PFSK-1 (cell line): Measurements from ENCODE around the gene UMODL1.

Source experiments
- FOXP2 ChIP-seq: optimal IDR thresholded peaks from 2 replicates; pipeline ENCODE3; 2011; ENCODE audit warnings: borderline replicate concordance, control low read depth, inconsistent platforms; ENCODE audit not compliant: insufficient read depth; ENCODE audit errors: extremely low read length, extremely low read depth
- POLR2AphosphoS5 ChIP-seq: IDR thresholded peaks from 2 replicates; pipeline ENCODE4 v1.6.1; 2012; ENCODE audit warnings: low read depth, mild to moderate bottlenecking, control low read depth, low read length, moderate library complexity
- SIN3A ChIP-seq: IDR thresholded peaks from 2 replicates; pipeline ENCODE4 v1.6.1; 2012; ENCODE audit warnings: mild to moderate bottlenecking, low read length, moderate library complexity, borderline replicate concordance; ENCODE audit not compliant: insufficient read depth
- TAF1 ChIP-seq: IDR thresholded peaks from 2 replicates; pipeline ENCODE4 v1.6.1; 2012; ENCODE audit warnings: low read length, control low read depth, borderline replicate concordance; ENCODE audit not compliant: insufficient read depth
- TF ChIP-seq, protein P1 (sequence below), 2 experiments: IDR thresholded peaks; 2 replicates each; pipeline versions ENCODE4 v1.6.1 to v1.8.0; 2011 to 2012; ENCODE audit warnings: low read depth in 2 of 2, low read length in 2 of 2, control low read depth in 1 of 2, inconsistent platforms in 1 of 2, mild to moderate bottlenecking in 1 of 2, moderate library complexity in 1 of 2; ENCODE audit not compliant: insufficient read depth in 1 of 2

DNA sequence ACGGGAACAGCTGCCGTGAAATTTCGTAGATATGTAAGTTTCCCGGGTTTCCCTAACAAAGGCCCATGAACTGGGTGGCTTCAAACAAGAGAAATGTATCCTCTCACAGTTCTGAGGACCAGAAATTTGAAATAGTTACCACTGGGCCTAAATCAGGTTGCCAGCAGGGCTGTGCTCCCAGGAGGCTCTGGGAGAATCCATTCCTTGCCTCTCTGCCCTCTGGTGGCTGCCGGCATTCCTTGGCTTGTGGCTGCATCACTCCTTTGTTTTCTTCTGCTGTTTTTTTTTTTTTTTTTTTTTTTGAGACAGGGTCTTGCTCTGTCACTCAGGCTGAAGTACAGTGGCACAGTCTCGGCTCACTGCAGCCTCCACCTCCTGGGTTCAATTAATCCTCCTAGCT is 23.7 kb downstream of the UMODL1 start:
- TF ChIP-seq FOXP2: no peak
- TF ChIP-seq SIN3A: no peak
- no peak for TF ChIP-seq POLR2AphosphoS5
- TF ChIP-seq, protein P1, sequence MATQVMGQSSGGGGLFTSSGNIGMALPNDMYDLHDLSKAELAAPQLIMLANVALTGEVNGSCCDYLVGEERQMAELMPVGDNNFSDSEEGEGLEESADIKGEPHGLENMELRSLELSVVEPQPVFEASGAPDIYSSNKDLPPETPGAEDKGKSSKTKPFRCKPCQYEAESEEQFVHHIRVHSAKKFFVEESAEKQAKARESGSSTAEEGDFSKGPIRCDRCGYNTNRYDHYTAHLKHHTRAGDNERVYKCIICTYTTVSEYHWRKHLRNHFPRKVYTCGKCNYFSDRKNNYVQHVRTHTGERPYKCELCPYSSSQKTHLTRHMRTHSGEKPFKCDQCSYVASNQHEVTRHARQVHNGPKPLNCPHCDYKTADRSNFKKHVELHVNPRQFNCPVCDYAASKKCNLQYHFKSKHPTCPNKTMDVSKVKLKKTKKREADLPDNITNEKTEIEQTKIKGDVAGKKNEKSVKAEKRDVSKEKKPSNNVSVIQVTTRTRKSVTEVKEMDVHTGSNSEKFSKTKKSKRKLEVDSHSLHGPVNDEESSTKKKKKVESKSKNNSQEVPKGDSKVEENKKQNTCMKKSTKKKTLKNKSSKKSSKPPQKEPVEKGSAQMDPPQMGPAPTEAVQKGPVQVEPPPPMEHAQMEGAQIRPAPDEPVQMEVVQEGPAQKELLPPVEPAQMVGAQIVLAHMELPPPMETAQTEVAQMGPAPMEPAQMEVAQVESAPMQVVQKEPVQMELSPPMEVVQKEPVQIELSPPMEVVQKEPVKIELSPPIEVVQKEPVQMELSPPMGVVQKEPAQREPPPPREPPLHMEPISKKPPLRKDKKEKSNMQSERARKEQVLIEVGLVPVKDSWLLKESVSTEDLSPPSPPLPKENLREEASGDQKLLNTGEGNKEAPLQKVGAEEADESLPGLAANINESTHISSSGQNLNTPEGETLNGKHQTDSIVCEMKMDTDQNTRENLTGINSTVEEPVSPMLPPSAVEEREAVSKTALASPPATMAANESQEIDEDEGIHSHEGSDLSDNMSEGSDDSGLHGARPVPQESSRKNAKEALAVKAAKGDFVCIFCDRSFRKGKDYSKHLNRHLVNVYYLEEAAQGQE (IDR thresholded peaks at IDR 0.05; ENCODE audit: insufficient read depth in 1 of 2, low read depth in 2 of 2, low read length in 2 of 2): no peak
- no peak for TF ChIP-seq TAF1
